Left cardiac atrium (tissue), 4 donors: ENCODE measurements around the gene CBX4. TPM values are rescaled to one million over a fixed set of nuclear protein-coding genes. Genes with fewer than 3 reads are reported as not detected.
A peak's percentile ranks its signal among the peaks of the same experiment; 100 is the strongest.

Experiments
- ATAC-seq, 2 donors: fragments of 200-7000 bp; cut with Tn5 transposase; one replicate each; pipeline ENCODE4 v1.9.1; 2020; ENCODE audit warnings: mild to moderate bottlenecking in 2 of 2, moderate library complexity in 2 of 2
- DNase-seq: peaks from one replicate; pipeline ENCODE4 v3.0.0-alpha.2; 2020
- intact Hi-C, 2 donors: fragments of 100-400 bp; cut with DNase I; formaldehyde crosslinking; loops; one replicate each; pipeline versions ENCODE4 v1.14.1 to v1.15.1; 2022 to 2023
- total RNA-seq, 2 donors: library from RNA; stranded (reverse); fragmentation: NEBNext Ultra II Directional; extraction: Animal tissue kit (Norgen Biotek cat#: 25700); gene quantifications; one replicate each; pipeline ENCODE4 v1.2.1, GENCODE V29; 2021
- donor health status: DM: no; HTN: yes; CAD: no.
- donor health status: DM: no; HTN: yes; CAD: no; lungs with severe emphysema.
- donor health status: DM: yes; HTN: yes; CAD: no.
- donor health status: Dilated cardiomyopathy.

CBX4 gene
- total RNA-seq, 2 donors from 2014 or later: 17.9 to 24.2 TPM

- DNase-seq: peak; percentile 100
- intact Hi-C loops: loop anchor here in 1 of 2 donors (5.0 to 10.0 kb wide), 2 partner anchors 45 to 52 kb away; no protein-coding TSS in a partner anchor
These were observed 42.3 kb downstream of the CBX4 start, which contains the start of gene CBX8 for GRCh38 chr17:79796763-79797491. TSS of gene CBX8 (minus strand) at chr17:79797077. CDS start at chr17:79796998, 79 bp downstream.

GRCh38 chr17:79796444-79796762 lies 42.8 kb downstream of the CBX4 start:
- intact Hi-C loops: loop anchor here in 1 of 2 donors (5.0 to 10.0 kb wide), 2 partner anchors 46 to 52 kb away; no protein-coding TSS in a partner anchor
- ATAC-seq (no peak), DNase-seq (no peak)

More at GRCh38 chr17:79796763-79797491, 42.3 kb downstream of the CBX4 start, which contains the start of gene CBX8:
- ATAC-seq: peak; percentile 95

GRCh38 chr17:79795795-79796443 lies 43.3 kb downstream of the CBX4 start:
- DNase-seq (no peak), ATAC-seq (no peak)
- intact Hi-C loops: loop anchor here in 1 of 2 donors (5.0 to 10.0 kb wide), 2 partner anchors 46 to 51 kb away; no protein-coding TSS in a partner anchor

GRCh38 chr17:79794659-79795511 lies 44.4 kb downstream of the CBX4 start:
- intact Hi-C loops: loop anchor here (5.0 to 10.0 kb wide), 3 partner anchors 47 to 197 kb away; no protein-coding TSS in a partner anchor
- DNase-seq: no peak
- no peak for ATAC-seq

- intact Hi-C loops: loop anchor here (5.0 to 10.0 kb wide), 2 partner anchors 49 to 198 kb away; no protein-coding TSS in a partner anchor
- no peak for ATAC-seq
- no peak for DNase-seq
These were observed 45.3 kb downstream of the CBX4 start for GRCh38 chr17:79793924-79794304.

DNA sequence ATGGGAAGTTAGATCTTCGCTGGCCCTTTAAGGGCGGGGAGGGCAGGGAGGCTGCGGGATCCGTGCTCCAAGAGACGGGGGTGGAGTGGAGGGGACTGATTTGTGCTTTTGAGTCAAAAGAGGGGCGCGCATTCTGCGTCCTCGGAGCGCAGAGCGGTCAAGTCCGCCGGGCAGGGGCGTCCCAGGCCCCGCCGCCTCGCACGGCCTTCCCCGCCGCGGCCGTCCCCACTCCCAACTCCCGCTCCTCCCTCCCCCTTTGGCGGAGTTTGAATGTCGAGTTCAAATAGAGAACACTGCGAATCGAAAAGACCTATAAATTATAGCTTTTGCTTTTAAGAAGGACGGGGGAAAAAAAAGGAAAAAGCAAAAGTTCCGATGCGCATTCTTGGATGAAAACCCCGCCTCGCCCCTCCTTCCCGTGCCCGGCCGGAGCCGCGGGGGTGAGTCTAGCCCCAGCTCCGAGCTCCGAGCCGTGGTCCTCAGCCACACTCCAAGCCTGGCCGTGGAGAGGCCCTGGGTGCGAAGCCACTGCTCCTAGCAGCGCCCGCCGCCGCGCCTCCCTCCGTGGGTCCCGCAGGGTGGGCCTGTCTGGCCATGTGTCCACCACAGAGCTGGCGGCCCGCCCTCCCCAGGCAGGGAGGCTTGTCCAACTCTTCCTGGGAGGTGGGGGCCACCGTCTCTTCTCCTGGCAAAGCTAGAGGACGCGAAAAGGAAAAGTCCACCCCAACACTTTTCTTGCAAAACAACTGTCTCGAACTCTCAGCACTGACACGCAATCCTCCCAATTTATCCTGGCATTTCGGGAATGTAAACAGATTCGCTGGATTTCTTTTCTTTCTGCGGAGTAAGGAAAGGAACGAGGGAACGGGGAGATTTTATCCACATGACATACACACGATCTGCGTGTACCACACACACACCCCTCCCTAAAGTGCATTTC lies 46.0 kb downstream of the CBX4 start:
- DNase-seq (no peak), ATAC-seq (no peak)
- intact Hi-C loops: loop anchor here (5.0 to 10.0 kb wide), 2 partner anchors 48 to 199 kb away; no protein-coding TSS in a partner anchor

DNA sequence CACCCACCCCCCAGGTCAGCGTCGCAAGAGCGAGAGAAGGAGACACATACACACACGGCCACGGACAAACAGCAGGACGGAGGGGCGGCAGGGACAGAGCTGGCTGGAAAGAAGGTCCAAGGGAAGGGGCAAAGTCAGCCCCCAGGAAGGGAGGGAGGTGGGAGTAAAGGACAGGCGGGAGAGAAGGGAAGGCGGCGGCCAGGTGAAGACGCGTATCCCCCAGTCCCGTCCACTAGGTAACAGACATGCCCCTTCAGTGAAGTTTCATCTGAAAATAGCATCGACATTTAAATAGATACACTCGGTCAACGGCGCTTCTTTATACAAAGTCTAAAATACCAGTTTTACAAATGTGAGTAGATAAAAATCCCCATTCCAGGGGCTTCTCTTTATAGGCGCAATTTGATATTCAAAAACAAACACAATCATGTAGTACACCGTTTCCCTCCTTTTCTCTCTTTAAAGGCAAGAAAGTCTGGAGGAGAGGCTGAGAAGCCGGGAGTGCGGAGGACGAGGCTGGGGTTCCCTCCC lies 46.8 kb downstream of the CBX4 start:
- intact Hi-C loops: loop anchor here (5.0 to 10.0 kb wide), 2 partner anchors 48 to 200 kb away; no protein-coding TSS in a partner anchor
- no peak for ATAC-seq
- no peak for DNase-seq

GRCh38 chr17:79791735-79792161 lies 47.5 kb downstream of the CBX4 start:
- DNase-seq (no peak), ATAC-seq (no peak)
- intact Hi-C loops: loop anchor here (5.0 to 10.0 kb wide), 2 partner anchors 47 to 201 kb away; no protein-coding TSS in a partner anchor

- DNase-seq (no peak), ATAC-seq (no peak)
- intact Hi-C loops: loop anchor here (5.0 to 10.0 kb wide), 2 partner anchors 46 to 201 kb away; no protein-coding TSS in a partner anchor
These were observed 48.2 kb downstream of the CBX4 start for GRCh38 chr17:79790805-79791734.

DNA sequence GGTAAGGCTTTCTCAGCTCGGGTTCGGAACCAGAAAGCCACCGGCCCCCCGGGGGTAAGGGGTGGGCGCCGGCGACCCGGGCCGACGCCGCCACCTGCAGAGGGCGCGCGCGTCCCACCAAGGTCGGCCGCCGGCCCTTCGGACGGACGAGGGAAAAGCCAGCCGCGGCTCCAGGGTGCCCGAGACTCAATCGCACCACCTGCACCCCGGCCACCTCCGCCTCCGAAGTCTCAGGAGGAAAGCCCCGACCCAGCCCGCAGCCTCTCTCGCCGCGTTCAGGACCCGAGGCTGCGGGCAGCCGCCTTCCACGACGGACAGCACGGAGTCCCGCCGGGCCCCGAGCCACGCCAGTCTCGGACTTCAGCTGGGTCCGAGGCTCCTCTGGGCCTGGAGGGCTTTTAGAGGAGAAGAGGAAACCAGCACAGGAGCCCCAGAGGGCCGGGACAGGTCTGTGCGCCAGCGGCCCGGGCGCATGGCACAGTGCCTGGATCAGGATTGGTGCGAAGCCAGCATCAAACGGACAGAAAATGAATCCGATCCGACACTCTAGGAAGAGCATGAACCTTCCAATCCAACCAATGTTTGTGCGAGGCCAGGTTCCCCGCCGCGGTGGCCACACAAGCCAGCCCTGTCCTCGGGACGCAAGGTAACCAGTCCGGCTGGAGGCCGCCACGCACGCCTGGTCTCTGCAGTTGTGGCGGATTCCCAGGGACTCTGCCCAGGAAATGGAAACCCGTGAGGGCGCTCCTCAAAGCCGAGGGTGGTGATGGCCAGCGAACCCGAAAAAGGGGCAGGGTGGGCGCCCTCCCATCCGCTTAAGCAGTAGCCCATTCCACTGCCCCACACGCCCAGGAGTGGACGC lies 49.1 kb downstream of the CBX4 start:
- intact Hi-C loops: loop anchor here (5.0 to 10.0 kb wide), 3 partner anchors 45 to 202 kb away; no protein-coding TSS in a partner anchor
- ATAC-seq (peak; percentile 61), DNase-seq (no peak)

DNA sequence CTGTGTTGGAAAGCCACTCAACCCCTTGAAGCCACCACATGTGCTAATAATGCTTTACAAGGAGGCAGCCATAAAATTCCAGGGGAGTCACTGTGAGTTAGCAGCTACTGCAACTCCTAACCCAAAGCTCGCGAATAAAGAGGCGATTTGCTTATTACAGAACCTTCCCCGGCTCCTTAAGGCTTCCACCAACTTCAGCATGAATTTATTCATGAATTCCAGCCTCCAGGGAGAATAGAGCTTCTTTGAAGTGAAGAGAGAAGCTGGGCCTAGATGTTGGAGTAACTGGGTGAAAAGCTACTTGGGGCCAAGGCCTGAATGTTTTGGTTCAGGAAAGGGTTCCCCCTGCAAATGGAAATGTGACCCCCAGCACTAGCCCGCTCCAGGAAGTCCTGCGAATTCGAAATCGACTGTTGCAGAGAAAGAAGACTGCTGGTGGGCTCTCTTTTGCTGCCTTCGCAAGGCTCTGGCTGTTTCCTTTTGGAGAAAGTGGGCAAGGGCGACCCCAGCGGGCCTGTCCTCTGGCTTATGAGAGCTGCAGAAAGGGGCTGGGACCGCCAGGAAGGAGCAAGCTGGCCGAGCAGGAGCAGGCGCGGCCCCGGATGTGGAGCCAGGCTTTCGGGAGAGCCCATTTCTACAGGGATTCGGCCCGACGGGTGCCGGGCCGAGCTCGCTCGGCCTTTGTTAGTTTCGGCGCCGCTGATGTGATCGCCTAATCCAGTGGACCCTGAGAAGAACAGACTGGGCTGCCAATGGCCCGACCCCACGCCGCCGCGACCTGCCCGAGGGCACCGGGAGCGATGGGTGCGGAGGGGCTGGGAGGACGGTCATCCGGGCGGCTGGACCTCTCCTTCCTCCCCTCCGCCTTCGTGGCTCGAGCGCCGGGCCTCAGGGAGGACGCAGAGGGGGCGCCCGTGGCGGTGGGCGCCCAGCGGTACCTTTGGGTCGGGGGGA lies 50.0 kb downstream of the CBX4 start:
- DNase-seq (no peak), ATAC-seq (peak; percentile 3)
- intact Hi-C loops: loop anchor here in 1 of 2 donors (5.0 kb wide), 2 partner anchors 183 to 203 kb away; no protein-coding TSS in a partner anchor

DNA sequence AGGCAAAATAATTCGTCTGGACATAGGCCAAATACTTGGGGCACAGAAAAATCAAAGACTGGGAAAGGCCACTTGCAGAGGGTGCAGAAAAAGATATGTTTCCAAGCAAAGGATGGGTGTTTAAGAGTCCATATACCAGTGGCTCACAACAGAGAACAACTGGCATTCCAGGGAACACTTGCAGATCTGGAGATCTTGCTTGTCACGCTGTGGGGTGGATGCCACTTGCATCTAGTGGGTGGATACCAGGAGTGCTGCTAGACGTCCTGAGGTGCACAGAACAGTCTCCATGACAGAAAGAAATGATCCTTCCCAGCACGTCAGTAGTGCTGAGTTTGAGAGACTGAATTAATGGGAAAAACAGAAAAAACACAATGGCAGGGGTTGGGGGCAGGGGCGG lies 50.8 kb downstream of the CBX4 start:
- DNase-seq (no peak), ATAC-seq (no peak)
- intact Hi-C loops: loop anchor here in 1 of 2 donors (5.0 kb wide), 2 partner anchors 184 to 204 kb away; no protein-coding TSS in a partner anchor

DNA sequence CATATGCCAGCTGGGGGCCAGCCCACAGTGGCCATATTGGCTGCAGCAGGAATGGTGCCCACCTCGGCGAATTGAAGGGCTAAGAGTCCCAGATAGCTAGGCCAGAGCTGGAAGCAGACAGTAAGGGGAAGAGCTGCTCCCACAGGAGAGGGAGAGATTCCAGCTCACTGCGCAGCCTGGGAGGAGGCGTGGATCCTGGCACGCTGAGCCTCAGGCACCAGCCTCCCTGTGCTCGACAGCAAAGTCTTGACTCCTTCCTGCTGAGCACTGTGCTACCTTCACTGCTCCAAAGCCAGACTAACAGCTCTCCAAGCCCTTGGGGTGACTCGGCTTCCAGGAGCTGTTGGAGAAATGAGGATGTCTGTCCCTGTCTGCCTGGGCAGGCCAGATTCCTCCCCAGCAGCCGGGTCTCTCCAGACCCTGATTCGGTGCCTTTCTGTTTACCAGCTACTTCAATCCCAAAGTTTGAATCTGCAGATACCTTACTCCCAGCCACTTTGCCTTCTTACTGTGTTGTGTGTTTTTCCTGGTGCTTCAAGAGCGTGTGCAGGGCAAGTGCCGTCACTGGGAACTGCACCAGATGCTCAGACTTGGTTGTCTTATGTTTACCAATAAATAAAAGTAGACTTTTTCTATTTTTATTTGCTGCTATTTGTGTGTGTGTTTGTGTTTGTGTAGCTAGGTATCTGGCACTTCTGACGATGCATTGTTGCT lies 52.2 kb downstream of the CBX4 start:
- DNase-seq (no peak), ATAC-seq (no peak)
- intact Hi-C loops: loop anchor here in 1 of 2 donors (5.0 kb wide), 2 partner anchors 185 to 205 kb away; no protein-coding TSS in a partner anchor
